MCF 10A (cell line): Measurements from ENCODE around the gene DCP1B. TPM values are rescaled to one million over a fixed set of nuclear protein-coding genes. Genes with fewer than 3 reads are reported as not detected.

Source experiments
- BruUV-seq: library from RNA; stranded (reverse); fragments of 400-500 nt; replicated peaks from 2 replicates; lab custom pipeline; 2021; lab: Mats Ljungman, UMichigan
- CTCF ChIA-PET: fragments of 300-600 bp; sonication (Branson Sonifier 250); formaldehyde crosslinking; extraction: SDS; loops from one replicate; lab custom pipeline; 2021; ENCODE audit warnings: antibody characterized with exemption, inconsistent platforms; lab: Yijun Ruan, JAX
- POLR2A ChIA-PET: fragments of 300-600, 350-650 bp; sonication (Branson Sonifier 250); formaldehyde crosslinking; extraction: SDS; loops from one replicate; lab custom pipeline; 2020; ENCODE audit warnings: antibody characterized with exemption, inconsistent platforms; lab: Yijun Ruan, JAX
- DNase-seq: peaks from one replicate; pipeline ENCODE4 v3.0.0-alpha.2; 2018; ENCODE audit not compliant: unreplicated experiment
- H3K27ac Mint-ChIP-seq: one replicate; pipeline ENCODE4 v1.8.0; 2022; ENCODE audit warnings: mild to moderate bottlenecking, low read depth, mixed read lengths; ENCODE audit not compliant: unreplicated experiment
- H3K27me3 Mint-ChIP-seq: one replicate; pipeline ENCODE4 v1.8.0; 2022; ENCODE audit warnings: mixed read lengths; ENCODE audit not compliant: insufficient read depth, unreplicated experiment
- H3K36me3 Mint-ChIP-seq: one replicate; pipeline ENCODE4 v1.8.0; 2022; ENCODE audit warnings: mild to moderate bottlenecking, moderate library complexity, mixed read lengths; ENCODE audit not compliant: insufficient read depth, unreplicated experiment
- H3K4me1 Mint-ChIP-seq: one replicate; pipeline ENCODE4 v1.8.0; 2022; ENCODE audit warnings: mixed read lengths; ENCODE audit not compliant: insufficient read depth, unreplicated experiment
- H3K4me3 Mint-ChIP-seq: one replicate; pipeline ENCODE4 v1.8.0; 2022; ENCODE audit warnings: mild to moderate bottlenecking, moderate library complexity, mixed read lengths; ENCODE audit not compliant: unreplicated experiment
- H3K9me3 Mint-ChIP-seq: one replicate; pipeline ENCODE4 v1.8.0; 2022; ENCODE audit warnings: mixed read lengths; ENCODE audit not compliant: unreplicated experiment
- CTCF ChIP-seq: fragments of 200-600 bp; IDR thresholded peaks from one replicate; pipeline ENCODE4 v1.8.0; 2022; ENCODE audit warnings: antibody characterized with exemption, mild to moderate bottlenecking; ENCODE audit not compliant: unreplicated experiment
- intact Hi-C: fragments of 100-400 bp; cut with micrococcal nuclease; formaldehyde crosslinking; loops from 2 replicates; pipeline ENCODE4 v1.14.1; 2022
- total RNA-seq: library from RNA; stranded (reverse); gene quantifications from 2 replicates; pipeline ENCODE4 v1.2.3, GENCODE V29; 2022

The DCP1B gene
- total RNA-seq, 1 experiment from 2014 or later: 5.5 TPM

GRCh38 chr12:1933342-1934051 is 70.8 kb downstream of the DCP1B start:
- BruUV-seq: no TSS peak
- intact Hi-C loops: no loop called here
- no peak overlapping the region for H3K4me3 Mint-ChIP-seq
- ChIA-PET POLR2A (no interaction called here), CTCF (interaction anchor here (0.7 kb wide), 1 partner anchor 719 kb away, joined by 3 read pairs; no protein-coding TSS in a partner anchor)
- TF ChIP-seq CTCF: no peak
- H3K4me1 Mint-ChIP-seq: peaks cover 4% of the 10 kb centered on the region
- H3K9me3 Mint-ChIP-seq: no peaks in the 10 kb centered on the region
- H3K36me3 Mint-ChIP-seq: no peaks in the 10 kb centered on the region
- no peak for DNase-seq
- peaks cover 32% of the 10 kb centered on the region for H3K27me3 Mint-ChIP-seq
- no peak overlapping the region for H3K27ac Mint-ChIP-seq

DNA sequence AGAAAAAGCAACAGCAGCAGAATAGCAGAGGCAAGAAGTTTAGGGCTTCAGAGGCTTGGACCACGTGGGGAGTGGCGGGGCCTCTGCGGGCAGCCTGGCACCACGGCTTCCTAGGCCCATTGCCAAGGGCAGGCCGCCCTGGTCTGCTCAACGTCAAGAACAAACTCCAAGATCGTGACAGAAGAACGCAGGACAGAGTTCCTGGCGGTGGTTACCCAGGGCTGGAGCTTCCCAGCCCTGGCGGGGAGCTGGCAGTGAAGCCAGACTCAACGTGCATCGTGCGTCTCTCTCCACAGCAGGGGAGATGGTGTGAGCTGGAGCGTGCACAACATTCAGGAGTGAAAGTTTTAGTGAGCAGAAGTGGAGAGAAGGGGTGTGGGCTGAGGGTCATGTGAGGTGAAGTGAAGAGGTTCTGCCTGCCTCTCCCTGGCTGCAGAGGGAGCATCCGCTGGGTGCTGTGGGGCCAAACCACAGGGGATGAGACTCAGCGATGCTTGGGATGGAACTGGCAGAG is 71.9 kb downstream of the DCP1B start:
- H3K27ac Mint-ChIP-seq: no peak overlapping the region
- H3K36me3 Mint-ChIP-seq: no peaks in the 10 kb centered on the region
- POLR2A ChIA-PET: no interaction called here
- H3K9me3 Mint-ChIP-seq: no peaks in the 10 kb centered on the region
- no peak overlapping the region for H3K4me3 Mint-ChIP-seq
- peaks cover 44% of the 10 kb centered on the region for H3K27me3 Mint-ChIP-seq
- peaks cover 4% of the 10 kb centered on the region for H3K4me1 Mint-ChIP-seq
- intact Hi-C loops: no loop called here
- CTCF ChIA-PET: no interaction called here
- TF ChIP-seq CTCF: no peak
- BruUV-seq: no TSS peak
- DNase-seq: no peak

DNA sequence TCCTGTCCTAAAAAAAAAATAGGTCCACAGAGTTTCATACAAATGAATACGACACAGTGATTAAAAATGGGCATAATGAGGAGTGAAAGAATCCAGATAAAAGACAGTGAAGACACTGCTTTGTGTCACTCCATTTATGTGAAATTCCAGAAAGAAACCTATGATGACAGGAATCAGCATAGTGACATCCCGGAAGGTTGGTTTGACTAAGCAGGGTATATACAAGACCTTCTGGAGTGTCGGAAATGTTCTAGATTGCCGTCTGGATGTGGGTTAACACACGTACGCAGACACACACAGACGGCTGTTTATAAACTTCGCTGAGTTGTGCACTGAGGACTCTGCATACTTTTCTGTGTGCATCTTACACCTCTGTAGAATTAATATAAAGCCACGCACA is 72.6 kb downstream of the DCP1B start:
- no peak overlapping the region for H3K4me3 Mint-ChIP-seq
- intact Hi-C loops: no loop called here
- peaks cover 50% of the 10 kb centered on the region for H3K27me3 Mint-ChIP-seq
- POLR2A ChIA-PET: no interaction called here
- H3K4me1 Mint-ChIP-seq: peaks cover 4% of the 10 kb centered on the region
- no peaks in the 10 kb centered on the region for H3K36me3 Mint-ChIP-seq
- no peaks in the 10 kb centered on the region for H3K9me3 Mint-ChIP-seq
- no peak for TF ChIP-seq CTCF
- no TSS peak for BruUV-seq
- CTCF ChIA-PET: interaction anchor here (0.7 to 0.9 kb wide), 2 partner anchors 9 to 757 kb away, joined by 3 to 4 read pairs; no protein-coding TSS in a partner anchor
- H3K27ac Mint-ChIP-seq: no peak overlapping the region
- DNase-seq: no peak

GRCh38 chr12:1930803-1931597 is 73.3 kb downstream of the DCP1B start:
- CTCF ChIA-PET: interaction anchor here (0.6 to 4.5 kb wide), 5 partner anchors 9 to 758 kb away, joined by 3 to 30 read pairs (median 4); no protein-coding TSS in a partner anchor
- POLR2A ChIA-PET: no interaction called here

More at GRCh38 chr12:1930803-1931597, 73.3 kb downstream of the DCP1B start:
- no peak for TF ChIP-seq CTCF
- intact Hi-C loops: no loop called here
- Mint-ChIP-seq H3K36me3 (no peaks in the 10 kb centered on the region), H3K27me3 (peaks cover 56% of the 10 kb centered on the region), H3K4me1 (no peaks in the 10 kb centered on the region), H3K4me3 (no peak overlapping the region), H3K9me3 (no peaks in the 10 kb centered on the region), H3K27ac (no peak overlapping the region)
- no peak for DNase-seq
- BruUV-seq: no TSS peak
